Activated gamma-delta T cell treated with Interleukin-2 at 50 U/mL for 16 hours (primary cell): ENCODE results near the gene STING1.

Experiments
- DNase-seq: peaks from one replicate; pipeline ENCODE4 v3.0.0-alpha.2; 2020

The STING1 gene

GRCh38 chr5:139431706-139432105 lies 50.9 kb downstream of the STING1 start:
- DNase-seq = no peak

- DNase-seq = no peak
Observed at GRCh38 chr5:139430015-139430414, 52.5 kb downstream of the STING1 start.

- DNase-seq = no peak
Observed at GRCh38 chr5:139426203-139426885, 56.2 kb downstream of the STING1 start.
